Gastroesophageal sphincter (tissue), 3 donors: ENCODE measurements around the gene C15orf39.
"Not testable (repeated sequence)": the region's sequence is repeated elsewhere in the genome, so short reads cannot be mapped to it uniquely, and the experiment has no call there.

Experiments
- EP300 ChIP-seq: sonication (generic); formaldehyde crosslinking; IDR thresholded peaks from one replicate; pipeline ENCODE4 v1.6.1; 2017; ENCODE audit warnings: antibody characterized with exemption, mild to moderate bottlenecking
- POLR2A ChIP-seq, 2 donors: fragments of 450-650 bp; IDR thresholded peaks; one replicate each; pipeline ENCODE4 v1.6.1; 2017; ENCODE audit warnings: antibody characterized with exemption in 2 of 2, mild to moderate bottlenecking in 2 of 2, moderate library complexity in 1 of 2
- POLR2AphosphoS5 ChIP-seq: sonication (generic); formaldehyde crosslinking; IDR thresholded peaks from one replicate; pipeline ENCODE4 v1.6.1; 2017; ENCODE audit warnings: antibody characterized with exemption
- TF ChIP-seq, protein P1 (sequence below), 4 experiments: fragments of 200-600 bp in 2 of 4; fragments of 450-650 bp in 2 of 4; sonication (generic) in 1 of 4; IDR thresholded peaks; one replicate each; pipeline ENCODE4 v1.5.1; 2017 to 2019; ENCODE audit warnings: antibody characterized with exemption in 4 of 4, mild to moderate bottlenecking in 2 of 4, moderate library complexity in 2 of 4

DNA sequence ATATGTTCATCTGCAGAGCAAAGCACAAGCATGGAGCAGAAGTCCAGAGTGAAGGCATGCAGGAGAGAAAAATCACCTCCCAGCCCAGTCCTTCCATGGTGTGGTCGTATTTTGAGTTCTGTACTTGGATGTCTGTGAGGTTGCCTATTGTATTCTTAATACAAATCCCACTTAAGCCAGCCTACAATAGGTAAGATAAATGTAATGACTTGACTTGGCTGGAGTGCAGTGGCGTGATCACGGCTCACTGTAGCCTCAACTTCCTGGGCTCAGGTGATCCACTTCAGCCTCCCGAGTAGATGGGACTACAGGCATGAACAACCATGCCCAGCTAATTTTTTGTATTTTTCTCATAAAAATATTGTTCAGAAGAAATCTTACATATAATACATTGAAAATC, 49.7 kb downstream of the C15orf39 start:
- TF ChIP-seq POLR2A (IDR thresholded peaks at IDR 0.05); POLR2AphosphoS5; EP300: not testable (repeated sequence)
- TF ChIP-seq, protein P1, sequence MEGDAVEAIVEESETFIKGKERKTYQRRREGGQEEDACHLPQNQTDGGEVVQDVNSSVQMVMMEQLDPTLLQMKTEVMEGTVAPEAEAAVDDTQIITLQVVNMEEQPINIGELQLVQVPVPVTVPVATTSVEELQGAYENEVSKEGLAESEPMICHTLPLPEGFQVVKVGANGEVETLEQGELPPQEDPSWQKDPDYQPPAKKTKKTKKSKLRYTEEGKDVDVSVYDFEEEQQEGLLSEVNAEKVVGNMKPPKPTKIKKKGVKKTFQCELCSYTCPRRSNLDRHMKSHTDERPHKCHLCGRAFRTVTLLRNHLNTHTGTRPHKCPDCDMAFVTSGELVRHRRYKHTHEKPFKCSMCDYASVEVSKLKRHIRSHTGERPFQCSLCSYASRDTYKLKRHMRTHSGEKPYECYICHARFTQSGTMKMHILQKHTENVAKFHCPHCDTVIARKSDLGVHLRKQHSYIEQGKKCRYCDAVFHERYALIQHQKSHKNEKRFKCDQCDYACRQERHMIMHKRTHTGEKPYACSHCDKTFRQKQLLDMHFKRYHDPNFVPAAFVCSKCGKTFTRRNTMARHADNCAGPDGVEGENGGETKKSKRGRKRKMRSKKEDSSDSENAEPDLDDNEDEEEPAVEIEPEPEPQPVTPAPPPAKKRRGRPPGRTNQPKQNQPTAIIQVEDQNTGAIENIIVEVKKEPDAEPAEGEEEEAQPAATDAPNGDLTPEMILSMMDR (IDR thresholded peaks at IDR 0.05), result not testable (repeated sequence)
